Sigmoid colon (tissue), 4 donors: ENCODE results near the gene ANTXRL.
"Not testable (repeated sequence)": the region's sequence is repeated elsewhere in the genome, so short reads cannot be mapped to it uniquely, and the experiment has no call there.

Source experiments
- CTCF ChIP-seq, 4 experiments: fragments of 450-650 bp in 3 of 4; fragments of 200-600 bp in 1 of 4; IDR thresholded peaks; one replicate each; pipeline ENCODE4 v1.5.1; 2016 to 2019; ENCODE audit warnings: antibody characterized with exemption in 4 of 4, mild to moderate bottlenecking in 3 of 4, moderate library complexity in 2 of 4
- EP300 ChIP-seq, 4 donors: sonication (generic); formaldehyde crosslinking; IDR thresholded peaks; one replicate each; pipeline ENCODE4 v1.6.1; 2017; ENCODE audit warnings: antibody characterized with exemption in 4 of 4
- POLR2A ChIP-seq, 2 donors: fragments of 450-650 bp; IDR thresholded peaks; one replicate each; pipeline ENCODE4 v1.6.1; 2016; ENCODE audit warnings: antibody characterized with exemption in 2 of 2, mild to moderate bottlenecking in 2 of 2, moderate library complexity in 2 of 2

- not testable (repeated sequence) for TF ChIP-seq EP300, POLR2A, CTCF (IDR thresholded peaks at IDR 0.05)
Measured at GRCh38 chr10:46282421-46282831, 4.4 kb upstream of the ANTXRL start.
